ENCODE measurements around the gene FGF9.

- TF ChIP-seq POLR2A (IDR thresholded peaks at IDR 0.05) (no peak), CTCF (IDR thresholded peaks at IDR 0.05) (no peak)
These were observed 9.6 kb upstream of the FGF9 start for GRCh38 chr13:21661097-21661909.

Measured in stomach (tissue), 4 donors.